GM19452 (cell line): ENCODE results near the gene JPH3.
"Not testable (repeated sequence)": the region's sequence is repeated elsewhere in the genome, so short reads cannot be mapped to it uniquely, and the experiment has no call there.

ENCODE experiments used
- ATAC-seq: cut with Tn5 transposase; IDR thresholded peaks from one replicate; pipeline ENCODE4 v1.9.1; 2021; ENCODE audit not compliant: unreplicated experiment

Gene JPH3

GRCh38 chr16:87572959-87573358 lies 29.3 kb upstream of the JPH3 start:
- ATAC-seq = no peak

GRCh38 chr16:87575027-87575804 lies 27.1 kb upstream of the JPH3 start:
- ATAC-seq = no peak

- no peak for ATAC-seq
Observed at GRCh38 chr16:87576171-87576570, 26.1 kb upstream of the JPH3 start.

- not testable (repeated sequence) for ATAC-seq
Observed at GRCh38 chr16:87578142-87578930, 24.0 kb upstream of the JPH3 start.

- no peak for ATAC-seq
Observed at GRCh38 chr16:87579691-87580090, 22.6 kb upstream of the JPH3 start.

GRCh38 chr16:87580855-87581261 lies 21.4 kb upstream of the JPH3 start:
- ATAC-seq = no peak

GRCh38 chr16:87581857-87582215 lies 20.5 kb upstream of the JPH3 start:
- no peak for ATAC-seq

GRCh38 chr16:87582216-87582965 lies 19.9 kb upstream of the JPH3 start:
- no peak for ATAC-seq

GRCh38 chr16:87582966-87583325 lies 19.4 kb upstream of the JPH3 start:
- ATAC-seq = no peak

- ATAC-seq = no peak
Observed at GRCh38 chr16:87583453-87584131, 18.7 kb upstream of the JPH3 start.

- no peak for ATAC-seq
Observed at GRCh38 chr16:87584271-87584670, 18.0 kb upstream of the JPH3 start.

GRCh38 chr16:87584975-87585374 lies 17.3 kb upstream of the JPH3 start:
- no peak for ATAC-seq

- no peak for ATAC-seq
Observed at GRCh38 chr16:87585442-87586200, 16.7 kb upstream of the JPH3 start.

- ATAC-seq = no peak
Observed at GRCh38 chr16:87586201-87586782, 16.0 kb upstream of the JPH3 start.

- ATAC-seq = no peak
Observed at GRCh38 chr16:87587636-87588035, 14.7 kb upstream of the JPH3 start.

- ATAC-seq = no peak
Observed at GRCh38 chr16:87592018-87592712, 10.1 kb upstream of the JPH3 start.

- no peak for ATAC-seq
Observed at GRCh38 chr16:87593710-87594258, 8.5 kb upstream of the JPH3 start.

- ATAC-seq = no peak
Observed at GRCh38 chr16:87595712-87596111, 6.6 kb upstream of the JPH3 start.

- no peak for ATAC-seq
Observed at GRCh38 chr16:87597324-87597830, 4.9 kb upstream of the JPH3 start.
